PFSK-1 (cell line): ENCODE data around the gene VGLL4.

ENCODE experiments used
- TAF1 ChIP-seq: IDR thresholded peaks from 2 replicates; pipeline ENCODE4 v1.6.1; 2012; ENCODE audit warnings: low read length, control low read depth, borderline replicate concordance; ENCODE audit not compliant: insufficient read depth
- TF ChIP-seq, protein P1 (sequence below), 2 experiments: IDR thresholded peaks; 2 replicates each; pipeline versions ENCODE4 v1.6.1 to v1.8.0; 2011 to 2012; ENCODE audit warnings: low read depth in 2 of 2, low read length in 2 of 2, control low read depth in 1 of 2, inconsistent platforms in 1 of 2, mild to moderate bottlenecking in 1 of 2, moderate library complexity in 1 of 2; ENCODE audit not compliant: insufficient read depth in 1 of 2

DNA sequence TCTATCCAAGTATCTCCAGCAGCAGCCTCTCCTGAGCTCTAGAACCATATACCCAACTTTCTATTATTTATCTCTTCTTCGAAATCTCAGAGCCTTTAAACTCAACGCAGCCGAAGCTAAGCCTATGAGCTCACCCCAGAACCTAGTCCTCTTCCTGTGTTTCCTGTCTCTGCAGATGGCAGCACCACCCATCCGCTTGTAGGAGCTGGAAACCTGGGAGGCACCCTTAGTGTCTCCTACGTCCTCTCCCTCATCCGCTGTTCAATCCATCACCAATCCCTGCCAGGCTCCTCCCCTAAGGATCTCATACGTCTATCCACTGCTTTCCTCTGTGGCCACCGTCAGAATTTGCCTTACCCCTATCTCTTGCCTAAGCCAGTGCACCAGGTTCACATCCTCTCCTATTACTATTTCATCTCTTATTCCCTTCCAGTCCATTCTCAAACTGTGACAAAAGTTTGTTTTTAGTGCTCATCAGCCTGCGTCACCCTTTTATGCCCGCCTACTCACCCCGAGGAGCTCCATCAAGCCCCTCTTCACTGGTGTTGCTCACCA, 9.6 kb downstream of the VGLL4 start:
- no peak for TF ChIP-seq TAF1
- TF ChIP-seq, protein P1, sequence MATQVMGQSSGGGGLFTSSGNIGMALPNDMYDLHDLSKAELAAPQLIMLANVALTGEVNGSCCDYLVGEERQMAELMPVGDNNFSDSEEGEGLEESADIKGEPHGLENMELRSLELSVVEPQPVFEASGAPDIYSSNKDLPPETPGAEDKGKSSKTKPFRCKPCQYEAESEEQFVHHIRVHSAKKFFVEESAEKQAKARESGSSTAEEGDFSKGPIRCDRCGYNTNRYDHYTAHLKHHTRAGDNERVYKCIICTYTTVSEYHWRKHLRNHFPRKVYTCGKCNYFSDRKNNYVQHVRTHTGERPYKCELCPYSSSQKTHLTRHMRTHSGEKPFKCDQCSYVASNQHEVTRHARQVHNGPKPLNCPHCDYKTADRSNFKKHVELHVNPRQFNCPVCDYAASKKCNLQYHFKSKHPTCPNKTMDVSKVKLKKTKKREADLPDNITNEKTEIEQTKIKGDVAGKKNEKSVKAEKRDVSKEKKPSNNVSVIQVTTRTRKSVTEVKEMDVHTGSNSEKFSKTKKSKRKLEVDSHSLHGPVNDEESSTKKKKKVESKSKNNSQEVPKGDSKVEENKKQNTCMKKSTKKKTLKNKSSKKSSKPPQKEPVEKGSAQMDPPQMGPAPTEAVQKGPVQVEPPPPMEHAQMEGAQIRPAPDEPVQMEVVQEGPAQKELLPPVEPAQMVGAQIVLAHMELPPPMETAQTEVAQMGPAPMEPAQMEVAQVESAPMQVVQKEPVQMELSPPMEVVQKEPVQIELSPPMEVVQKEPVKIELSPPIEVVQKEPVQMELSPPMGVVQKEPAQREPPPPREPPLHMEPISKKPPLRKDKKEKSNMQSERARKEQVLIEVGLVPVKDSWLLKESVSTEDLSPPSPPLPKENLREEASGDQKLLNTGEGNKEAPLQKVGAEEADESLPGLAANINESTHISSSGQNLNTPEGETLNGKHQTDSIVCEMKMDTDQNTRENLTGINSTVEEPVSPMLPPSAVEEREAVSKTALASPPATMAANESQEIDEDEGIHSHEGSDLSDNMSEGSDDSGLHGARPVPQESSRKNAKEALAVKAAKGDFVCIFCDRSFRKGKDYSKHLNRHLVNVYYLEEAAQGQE (IDR thresholded peaks at IDR 0.05; ENCODE audit: insufficient read depth in 1 of 2, low read depth in 2 of 2, low read length in 2 of 2): no peak
